ENCODE data around the gene TLR3.

TLR3 gene

DNA sequence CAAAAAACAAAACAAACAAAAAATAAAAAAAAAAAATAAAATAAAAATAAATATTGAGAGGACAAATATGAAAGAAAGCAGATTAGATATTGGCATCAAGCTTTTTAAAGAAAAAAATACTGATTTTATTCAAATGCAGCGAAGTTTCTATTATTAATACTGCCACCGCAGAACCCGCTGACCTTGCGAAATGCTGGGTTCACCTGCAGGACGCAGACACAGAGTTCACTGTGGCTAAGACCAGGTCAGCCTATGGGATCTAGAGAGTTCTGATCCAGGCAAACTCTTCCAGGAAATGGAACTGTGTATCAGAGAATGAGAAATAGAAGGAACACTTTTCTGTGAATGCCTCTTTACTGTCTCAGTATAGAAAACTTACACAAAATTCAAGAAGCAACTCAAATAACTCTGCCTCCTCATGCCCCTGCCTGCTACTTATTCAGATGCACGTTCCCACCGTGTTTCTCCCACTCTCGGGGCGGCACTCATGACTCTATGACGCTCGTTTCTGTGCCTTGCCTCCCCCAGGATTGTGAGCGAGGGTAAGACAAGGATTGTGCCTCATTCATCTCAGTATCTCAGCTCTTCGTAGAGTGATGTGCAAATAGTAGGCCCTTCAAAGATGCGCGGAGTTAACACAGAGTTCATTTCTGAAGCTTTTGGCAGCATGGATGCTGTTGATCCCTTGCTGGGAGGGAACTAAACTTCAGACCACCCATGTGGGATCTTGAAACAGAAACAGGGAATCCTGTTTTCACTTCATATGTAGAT lies 44.1 kb upstream of the TLR3 start:
- Histone ChIP-seq H2AFZ (ENCODE audit: low read length) (no peak overlapping the region), H3K4me1 (ENCODE audit: low read length) (no peaks in the 10 kb centered on the region), H3K4me2 (ENCODE audit: low read depth, low read length) (no peak overlapping the region), H3K27me3 (replicated peaks; ENCODE audit: insufficient read depth, low read length) (no peaks in the 10 kb centered on the region), H3K9me2 (replicated peaks; ENCODE audit: insufficient read depth, low read length) (no peaks in the 10 kb centered on the region), H3K9me3 (replicated peaks; ENCODE audit: insufficient read depth, low read length) (no peaks in the 10 kb centered on the region), H4K20me1 (ENCODE audit: insufficient read depth, low read length) (no peaks in the 10 kb centered on the region), H3F3A (ENCODE audit: insufficient read depth, low read length) (no peaks in the 10 kb centered on the region), H3K27ac (ENCODE audit: low read length) (no peak overlapping the region), H3K9ac (ENCODE audit: low read length) (no peak overlapping the region), H3K4me3 (ENCODE audit: low read length) (no peak overlapping the region), H3K79me2 (ENCODE audit: low read length) (no peaks in the 10 kb centered on the region), H3K36me3 (replicated peaks; ENCODE audit: insufficient read depth, low read length) (no peaks in the 10 kb centered on the region)
- TF ChIP-seq EZH2phosphoT487 (IDR thresholded peaks at IDR 0.05; ENCODE audit: low read length) = no peak
- TF ChIP-seq EZH2 (optimal IDR thresholded peaks at IDR 0.05; ENCODE audit: low read depth, low read length) = no peak
- TF ChIP-seq, protein P1, sequence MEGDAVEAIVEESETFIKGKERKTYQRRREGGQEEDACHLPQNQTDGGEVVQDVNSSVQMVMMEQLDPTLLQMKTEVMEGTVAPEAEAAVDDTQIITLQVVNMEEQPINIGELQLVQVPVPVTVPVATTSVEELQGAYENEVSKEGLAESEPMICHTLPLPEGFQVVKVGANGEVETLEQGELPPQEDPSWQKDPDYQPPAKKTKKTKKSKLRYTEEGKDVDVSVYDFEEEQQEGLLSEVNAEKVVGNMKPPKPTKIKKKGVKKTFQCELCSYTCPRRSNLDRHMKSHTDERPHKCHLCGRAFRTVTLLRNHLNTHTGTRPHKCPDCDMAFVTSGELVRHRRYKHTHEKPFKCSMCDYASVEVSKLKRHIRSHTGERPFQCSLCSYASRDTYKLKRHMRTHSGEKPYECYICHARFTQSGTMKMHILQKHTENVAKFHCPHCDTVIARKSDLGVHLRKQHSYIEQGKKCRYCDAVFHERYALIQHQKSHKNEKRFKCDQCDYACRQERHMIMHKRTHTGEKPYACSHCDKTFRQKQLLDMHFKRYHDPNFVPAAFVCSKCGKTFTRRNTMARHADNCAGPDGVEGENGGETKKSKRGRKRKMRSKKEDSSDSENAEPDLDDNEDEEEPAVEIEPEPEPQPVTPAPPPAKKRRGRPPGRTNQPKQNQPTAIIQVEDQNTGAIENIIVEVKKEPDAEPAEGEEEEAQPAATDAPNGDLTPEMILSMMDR (IDR thresholded peaks at IDR 0.05; ENCODE audit: low read length) = no peak
- DNase-seq = no peak

DNA sequence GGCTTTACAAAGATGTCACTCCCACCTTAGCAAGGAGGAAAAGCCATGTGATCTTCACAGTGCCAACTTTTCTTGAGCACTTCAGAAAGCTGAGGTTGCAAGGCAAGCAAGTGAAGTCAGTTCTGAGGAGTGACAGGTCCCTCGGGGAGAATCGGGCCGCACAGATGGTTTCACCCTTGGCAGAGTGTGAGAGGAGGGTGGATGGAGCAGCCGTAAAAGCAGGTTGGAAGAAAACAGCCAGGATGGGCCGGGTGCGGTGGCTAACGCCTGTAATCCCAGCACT lies 43.6 kb upstream of the TLR3 start:
- TF ChIP-seq, protein P1 (IDR thresholded peaks at IDR 0.05; ENCODE audit: low read length) = no peak
- TF ChIP-seq EZH2 (optimal IDR thresholded peaks at IDR 0.05; ENCODE audit: low read depth, low read length) (no peak), EZH2phosphoT487 (IDR thresholded peaks at IDR 0.05; ENCODE audit: low read length) (no peak)
- no peak overlapping the region for H3K4me2 ChIP-seq (ENCODE audit: low read depth, low read length)

GRCh38 chr4:186027405-186027804 lies 41.6 kb upstream of the TLR3 start:
- Histone ChIP-seq H3K4me1 (ENCODE audit: low read length) (no peaks in the 10 kb centered on the region), H2AFZ (ENCODE audit: low read length) (no peak overlapping the region), H3F3A (ENCODE audit: insufficient read depth, low read length) (no peaks in the 10 kb centered on the region), H3K79me2 (ENCODE audit: low read length) (no peaks in the 10 kb centered on the region), H3K4me3 (ENCODE audit: low read length) (no peak overlapping the region), H4K20me1 (ENCODE audit: insufficient read depth, low read length) (no peaks in the 10 kb centered on the region), H3K9ac (ENCODE audit: low read length) (no peak overlapping the region), H3K27ac (ENCODE audit: low read length) (no peak overlapping the region), H3K36me3 (replicated peaks; ENCODE audit: insufficient read depth, low read length) (no peaks in the 10 kb centered on the region), H3K27me3 (replicated peaks; ENCODE audit: insufficient read depth, low read length) (no peaks in the 10 kb centered on the region), H3K9me3 (replicated peaks; ENCODE audit: insufficient read depth, low read length) (no peaks in the 10 kb centered on the region), H3K9me2 (replicated peaks; ENCODE audit: insufficient read depth, low read length) (no peaks in the 10 kb centered on the region), H3K4me2 (ENCODE audit: low read depth, low read length) (no peak overlapping the region)
- TF ChIP-seq EZH2phosphoT487 (IDR thresholded peaks at IDR 0.05; ENCODE audit: low read length) (no peak), EZH2 (optimal IDR thresholded peaks at IDR 0.05; ENCODE audit: low read depth, low read length) (no peak)
- TF ChIP-seq, protein P1 (IDR thresholded peaks at IDR 0.05; ENCODE audit: low read length) = no peak
- DNase-seq = no peak

More for the DNA sequence above, 43.6 kb upstream of the TLR3 start:
- DNase-seq = no peak
- Histone ChIP-seq H3K27me3 (replicated peaks; ENCODE audit: insufficient read depth, low read length) (no peaks in the 10 kb centered on the region), H3K4me1 (ENCODE audit: low read length) (no peaks in the 10 kb centered on the region), H4K20me1 (ENCODE audit: insufficient read depth, low read length) (no peaks in the 10 kb centered on the region), H3K27ac (ENCODE audit: low read length) (no peak overlapping the region), H3K9me2 (replicated peaks; ENCODE audit: insufficient read depth, low read length) (no peaks in the 10 kb centered on the region), H3K79me2 (ENCODE audit: low read length) (no peaks in the 10 kb centered on the region), H3K4me3 (ENCODE audit: low read length) (no peak overlapping the region), H2AFZ (ENCODE audit: low read length) (no peak overlapping the region), H3F3A (ENCODE audit: insufficient read depth, low read length) (no peaks in the 10 kb centered on the region), H3K36me3 (replicated peaks; ENCODE audit: insufficient read depth, low read length) (no peaks in the 10 kb centered on the region), H3K9me3 (replicated peaks; ENCODE audit: insufficient read depth, low read length) (no peaks in the 10 kb centered on the region), H3K9ac (ENCODE audit: low read length) (no peak overlapping the region)
